CD14-positive monocyte (primary cell): ENCODE results near the gene ORMDL2. TPM values are rescaled to one million over a fixed set of nuclear protein-coding genes. Genes with fewer than 3 reads are reported as not detected.
"Not testable (repeated sequence)": the region's sequence is repeated elsewhere in the genome, so short reads cannot be mapped to it uniquely, and the experiment has no call there.

Experiments used
- DNase-seq, 3 donors: peaks; one replicate each; pipeline ENCODE4 v3.0.0-alpha.2; 2011 to 2022
- H2AFZ ChIP-seq: 2 replicates; pipeline ENCODE4 v1.6.0; 2012; ENCODE audit warnings: mild to moderate bottlenecking, low read depth, low read length, inconsistent platforms; ENCODE audit not compliant: insufficient read depth, poor library complexity, severe bottlenecking
- H3K27ac ChIP-seq, 2 donors: 1 replicate in 1 of 2; 2 replicates in 1 of 2; pipeline ENCODE4 v1.5.1; 2012 to 2013; ENCODE audit warnings: low read length in 2 of 2, control low read depth in 1 of 2, inconsistent platforms in 1 of 2, low read depth in 1 of 2, mild to moderate bottlenecking in 1 of 2
- H3K27me3 ChIP-seq, 2 donors: one replicate each; pipeline versions ENCODE4 v1.6.0 to v1.6.1; 2011 to 2013; ENCODE audit warnings: low read length in 2 of 2; ENCODE audit not compliant: control insufficient read depth in 2 of 2, insufficient read depth in 2 of 2
- H3K36me3 ChIP-seq, 2 donors: replicated peaks in 1 of 2; 1 replicate in 1 of 2; 2 replicates in 1 of 2; pipeline versions ENCODE4 v1.5.1 to v1.6.1; 2012 to 2013; ENCODE audit warnings: low read length in 2 of 2, control low read depth in 1 of 2, inconsistent platforms in 1 of 2, mild to moderate bottlenecking in 1 of 2; ENCODE audit not compliant: insufficient read depth in 2 of 2, control insufficient read depth in 1 of 2
- H3K4me1 ChIP-seq, 2 donors: 1 replicate in 1 of 2; 2 replicates in 1 of 2; pipeline versions ENCODE4 v1.5.1 to v1.6.1; 2012 to 2013; ENCODE audit warnings: low read length in 2 of 2, control low read depth in 1 of 2, inconsistent platforms in 1 of 2, mild to moderate bottlenecking in 1 of 2, moderate library complexity in 1 of 2; ENCODE audit not compliant: insufficient read depth in 2 of 2, control insufficient read depth in 1 of 2
- H3K4me2 ChIP-seq: replicated peaks from 2 replicates; pipeline ENCODE3; 2012; ENCODE audit warnings: low read length, moderate library complexity, mild to moderate bottlenecking; ENCODE audit not compliant: poor library complexity, severe bottlenecking; ENCODE audit errors: extremely low read depth
- H3K4me3 ChIP-seq, 3 experiments: fragments of 200-600 bp in 1 of 3; sonication (generic) in 1 of 3; replicated peaks in 1 of 3; 1 replicate in 2 of 3; 2 replicates in 1 of 3; pipeline ENCODE4 v1.5.1; 2011 to 2013; ENCODE audit warnings: low read length in 3 of 3, mild to moderate bottlenecking in 3 of 3, control low read depth in 2 of 3, low read depth in 2 of 3, inconsistent platforms in 1 of 3, moderate library complexity in 1 of 3
- H3K79me2 ChIP-seq: 2 replicates; pipeline ENCODE4 v1.6.0; 2012; ENCODE audit warnings: mild to moderate bottlenecking, control low read depth, inconsistent platforms, low read length, moderate library complexity; ENCODE audit not compliant: insufficient read depth
- H3K9ac ChIP-seq: 2 replicates; pipeline ENCODE4 v1.6.0; 2017; ENCODE audit warnings: low read length, mild to moderate bottlenecking; ENCODE audit not compliant: insufficient read depth, poor library complexity, severe bottlenecking
- H3K9me3 ChIP-seq, 2 donors: replicated peaks in 1 of 2; 1 replicate in 1 of 2; 2 replicates in 1 of 2; pipeline versions ENCODE4 v1.5.1 to v1.6.1; 2012 to 2013; ENCODE audit warnings: low read length in 2 of 2, control low read depth in 1 of 2; ENCODE audit not compliant: control insufficient read depth in 1 of 2, insufficient read depth in 1 of 2
- H4K20me1 ChIP-seq: 2 replicates; pipeline ENCODE4 v1.6.0; 2012; ENCODE audit warnings: mild to moderate bottlenecking, low read length, control low read depth, moderate library complexity; ENCODE audit not compliant: insufficient read depth
- H3K27ac Mint-ChIP-seq, 7 donors: one replicate each; pipeline ENCODE4 v1.8.0; 2020; ENCODE audit warnings: mild to moderate bottlenecking in 7 of 7, mixed read lengths in 7 of 7, moderate library complexity in 6 of 7, inconsistent platforms in 2 of 7
- H3K27me3 Mint-ChIP-seq, 3 donors: one replicate each; pipeline ENCODE4 v1.8.0; 2021 to 2022; ENCODE audit warnings: low read depth in 3 of 3, mild to moderate bottlenecking in 3 of 3, mixed read lengths in 3 of 3, moderate library complexity in 3 of 3, inconsistent platforms in 1 of 3
- H3K36me3 Mint-ChIP-seq, 2 donors: one replicate each; pipeline ENCODE4 v1.8.0; 2020; ENCODE audit warnings: mixed read lengths in 2 of 2, inconsistent platforms in 1 of 2, mild to moderate bottlenecking in 1 of 2
- H3K4me1 Mint-ChIP-seq: one replicate; pipeline ENCODE4 v1.8.0; 2020; ENCODE audit warnings: mild to moderate bottlenecking, mixed read lengths
- H3K4me3 Mint-ChIP-seq, 2 donors: one replicate each; pipeline ENCODE4 v1.8.0; 2020; ENCODE audit warnings: mild to moderate bottlenecking in 2 of 2, mixed read lengths in 2 of 2, moderate library complexity in 1 of 2
- H3K9me3 Mint-ChIP-seq, 7 donors: one replicate each; pipeline ENCODE4 v1.8.0; 2020 to 2022; ENCODE audit warnings: mixed read lengths in 7 of 7, mild to moderate bottlenecking in 6 of 7, moderate library complexity in 6 of 7, inconsistent platforms in 2 of 7
- WGBS: methylation state at CpG from one replicate; pipeline ENCODE4 v1.1.5; 2013; ENCODE audit warnings: missing lambda C conversion rate; ENCODE audit not compliant: insufficient coverage; 5-methylcytosine and 5-hydroxymethylcytosine counted together
- intact Hi-C, 2 donors: fragments of 100-400 bp; cut with micrococcal nuclease; formaldehyde crosslinking; loops; one replicate each; pipeline versions ENCODE4 v1.15.0 to v1.15.1; 2023
- polyA plus RNA-seq, 3 donors: library from polyadenylated mRNA; depleted of rRNA in 1 of 3; unstranded in 2 of 3; stranded (reverse) in 1 of 3; fragments of 300-500 nt in 2 of 3; fragments of >200 nt in 1 of 3; fragmentation: Illumina TruSeq in 2 of 3; gene quantifications; 1 replicate in 2 of 3; 2 replicates in 1 of 3; pipeline ENCODE4 v1.2.3, GENCODE V29; 2012 to 2021
- TF ChIP-seq, protein P1 (sequence below): fragments of 200-600 bp; IDR thresholded peaks from one replicate; pipeline ENCODE4 v1.8.0; 2022; ENCODE audit warnings: antibody characterized with exemption, mild to moderate bottlenecking

The ORMDL2 gene
- polyA plus RNA-seq, 3 donors: 15.5 to 140 (median 137) TPM

DNA sequence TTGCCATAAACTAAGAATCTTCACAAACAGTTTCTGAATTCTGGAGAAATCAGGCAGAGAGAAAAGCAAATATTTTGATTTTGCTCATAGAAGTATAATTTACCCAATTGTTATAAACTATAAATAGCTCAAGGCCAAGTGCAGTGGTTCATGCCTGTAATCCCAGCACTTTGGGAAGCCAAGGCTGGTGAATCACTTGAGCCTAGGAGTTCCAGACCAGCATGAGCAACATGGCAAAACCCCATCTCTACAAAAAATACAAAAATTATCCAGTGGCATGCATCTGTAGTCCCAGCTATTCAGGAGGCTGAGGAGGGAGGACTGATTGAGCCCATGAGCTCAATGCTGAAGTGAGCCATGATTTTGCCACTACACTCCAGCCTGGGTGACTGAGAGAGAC lies 44.4 kb downstream of the ORMDL2 start:
- no peak overlapping the region for H3K4me3 Mint-ChIP-seq
- Histone ChIP-seq H3K36me3 (no peaks in the 10 kb centered on the region), H3K27ac (no peak overlapping the region), H3K4me1 (no peaks in the 10 kb centered on the region), H2AFZ (no peak overlapping the region), H3K27me3 (no peaks in the 10 kb centered on the region), H4K20me1 (no peaks in the 10 kb centered on the region), H3K9ac (no peak overlapping the region), H3K4me2 (no peak overlapping the region), H3K79me2 (no peaks in the 10 kb centered on the region), H3K4me3 (no peak overlapping the region), H3K9me3 (peaks cover 0 to 25% of the 10 kb centered on the region in 2 donors)
- DNase-seq: no peak
- no peaks in the 10 kb centered on the region for H3K36me3 Mint-ChIP-seq
- H3K27ac Mint-ChIP-seq: peak overlapping the region in 1 of 7 donors; percentile 6
- intact Hi-C loops: no loop called here
- H3K27me3 Mint-ChIP-seq: peaks cover 2 to 5% (median 2%) of the 10 kb centered on the region in 3 donors
- peaks cover 0 to 23% (median 8%) of the 10 kb centered on the region in 7 donors for H3K9me3 Mint-ChIP-seq
- TF ChIP-seq, protein P1, sequence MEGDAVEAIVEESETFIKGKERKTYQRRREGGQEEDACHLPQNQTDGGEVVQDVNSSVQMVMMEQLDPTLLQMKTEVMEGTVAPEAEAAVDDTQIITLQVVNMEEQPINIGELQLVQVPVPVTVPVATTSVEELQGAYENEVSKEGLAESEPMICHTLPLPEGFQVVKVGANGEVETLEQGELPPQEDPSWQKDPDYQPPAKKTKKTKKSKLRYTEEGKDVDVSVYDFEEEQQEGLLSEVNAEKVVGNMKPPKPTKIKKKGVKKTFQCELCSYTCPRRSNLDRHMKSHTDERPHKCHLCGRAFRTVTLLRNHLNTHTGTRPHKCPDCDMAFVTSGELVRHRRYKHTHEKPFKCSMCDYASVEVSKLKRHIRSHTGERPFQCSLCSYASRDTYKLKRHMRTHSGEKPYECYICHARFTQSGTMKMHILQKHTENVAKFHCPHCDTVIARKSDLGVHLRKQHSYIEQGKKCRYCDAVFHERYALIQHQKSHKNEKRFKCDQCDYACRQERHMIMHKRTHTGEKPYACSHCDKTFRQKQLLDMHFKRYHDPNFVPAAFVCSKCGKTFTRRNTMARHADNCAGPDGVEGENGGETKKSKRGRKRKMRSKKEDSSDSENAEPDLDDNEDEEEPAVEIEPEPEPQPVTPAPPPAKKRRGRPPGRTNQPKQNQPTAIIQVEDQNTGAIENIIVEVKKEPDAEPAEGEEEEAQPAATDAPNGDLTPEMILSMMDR: no peak
- H3K4me1 Mint-ChIP-seq: no peaks in the 10 kb centered on the region

DNA sequence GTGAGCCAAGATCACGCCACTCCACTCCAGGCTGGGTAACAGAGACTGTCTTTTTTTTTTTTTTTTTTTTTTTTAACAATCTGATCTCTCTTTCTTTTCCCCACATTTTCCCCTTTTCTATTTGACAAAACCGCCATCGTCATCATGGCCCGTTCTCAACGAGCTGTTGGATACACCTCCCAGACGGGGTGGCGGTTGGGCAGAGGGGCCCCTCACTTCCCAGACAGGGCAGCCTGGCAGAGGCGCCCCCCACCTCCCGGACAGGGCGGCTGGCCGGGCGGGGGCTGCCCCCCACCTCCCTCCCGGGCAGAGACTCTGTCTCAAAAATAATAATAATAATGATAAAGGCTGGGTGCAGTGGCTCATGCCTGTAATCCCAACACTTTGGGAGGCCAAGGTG lies 45.1 kb downstream of the ORMDL2 start:
- H3K27me3 ChIP-seq, H3K4me1 Mint-ChIP-seq, H3K4me3 ChIP-seq, H3K36me3 ChIP-seq, H3K27ac ChIP-seq, intact Hi-C loops, H3K4me3 Mint-ChIP-seq, H3K9ac ChIP-seq, H3K36me3 Mint-ChIP-seq, H3K4me1 ChIP-seq, H2AFZ ChIP-seq, H3K27ac Mint-ChIP-seq, H3K27me3 Mint-ChIP-seq, DNase-seq, H3K4me2 ChIP-seq, H4K20me1 ChIP-seq, H3K79me2 ChIP-seq: not testable (repeated sequence)
- H3K9me3 Mint-ChIP-seq: peaks cover 0 to 23% (median 8%) of the 10 kb centered on the region in 7 donors
- H3K9me3 ChIP-seq: peaks cover 0 to 25% of the 10 kb centered on the region in 2 donors
- 97% methylated on average over 6 of the region's 13 CpGs for WGBS
